Erythroblast (primary cell): Measurements from ENCODE around the gene PPP1R13B.
A peak's percentile ranks its signal among the peaks of the same experiment; 100 is the strongest.

ENCODE experiments used
- DNase-seq, 2 experiments: peaks; one replicate each; lab custom pipeline; 2025; lab: John Stamatoyannopoulos, UW
- GATA1 ChIP-seq: IDR thresholded peaks from 2 replicates; pipeline ENCODE4 v1.6.1; 2011; ENCODE audit warnings: low read depth, mild to moderate bottlenecking, control low read depth, low read length, moderate library complexity
- POLR2A ChIP-seq: IDR thresholded peaks from 2 replicates; pipeline ENCODE4 v1.6.1; 2011; ENCODE audit warnings: mild to moderate bottlenecking, low read length

PPP1R13B gene

DNA sequence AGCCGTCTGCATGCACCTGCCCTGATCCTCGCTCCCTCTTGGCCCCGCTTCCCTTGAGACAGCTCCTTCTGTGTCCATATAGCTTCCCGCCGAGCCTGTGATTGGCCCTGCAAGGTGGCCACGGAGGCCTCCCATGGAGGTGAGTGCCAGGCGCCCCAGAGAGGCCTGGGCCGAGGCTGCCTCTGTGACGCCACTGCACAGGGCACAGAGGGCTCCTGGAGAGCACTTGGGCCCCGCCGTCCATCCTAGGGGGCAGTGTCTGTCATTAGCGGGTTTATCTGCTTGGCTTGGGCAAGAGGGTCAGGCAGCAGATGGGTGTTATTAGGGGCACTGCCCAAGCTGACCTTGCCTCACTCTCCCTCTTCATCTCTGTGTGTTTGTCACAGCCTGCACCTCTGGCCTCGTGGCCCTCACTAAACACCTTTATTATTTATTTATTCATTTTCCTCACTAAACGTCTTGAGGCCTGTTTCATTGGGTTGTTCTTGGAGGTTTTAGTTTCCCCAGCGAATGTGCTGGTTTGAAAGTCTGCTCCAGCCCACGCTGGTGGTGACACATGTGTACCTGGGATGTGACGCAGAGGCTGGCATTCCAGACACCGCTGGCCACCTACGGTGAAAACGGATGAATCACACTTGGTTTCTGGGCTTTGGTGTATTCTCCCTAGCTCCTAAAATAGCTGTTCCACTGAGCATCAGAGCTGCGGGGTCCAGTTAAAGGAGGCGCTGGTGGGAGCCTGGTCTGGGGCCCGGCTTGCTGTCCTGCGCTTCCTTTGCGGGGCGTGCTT is 125.8 kb downstream of the PPP1R13B start:
- no peak for DNase-seq
- TF ChIP-seq POLR2A = no peak
- TF ChIP-seq GATA1 = no peak

GRCh38 chr14:103719751-103720150 is 127.6 kb downstream of the PPP1R13B start:
- no peak for DNase-seq
- TF ChIP-seq GATA1 (no peak), POLR2A (no peak)

- TF ChIP-seq POLR2A (no peak), GATA1 (no peak)
- no peak for DNase-seq
Observed at GRCh38 chr14:103718572-103718971, 128.8 kb downstream of the PPP1R13B start.

DNA sequence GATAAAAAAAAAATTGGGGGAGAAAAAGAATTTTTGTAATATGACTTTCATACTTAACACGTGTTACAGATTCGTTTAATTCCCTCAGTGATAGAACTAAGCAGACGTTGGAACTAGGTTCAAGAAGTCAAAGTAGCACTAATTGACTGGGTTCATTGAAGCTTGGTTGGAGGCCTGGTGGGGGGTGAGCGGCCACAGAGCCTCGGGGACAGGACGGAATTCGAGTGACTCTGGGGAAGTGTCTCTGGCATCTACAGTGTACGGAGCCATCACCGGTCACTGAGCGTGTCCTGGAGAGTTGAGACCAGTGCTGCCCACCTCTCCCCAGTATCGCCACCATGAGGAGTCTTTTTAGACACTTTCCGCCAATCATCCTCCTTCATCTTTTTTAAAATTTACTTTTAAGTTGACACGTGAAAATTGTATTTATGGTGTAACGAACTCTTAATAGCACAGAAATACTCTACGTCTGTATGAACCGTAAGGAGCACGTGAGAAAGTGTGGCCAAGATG is 130.4 kb downstream of the PPP1R13B start:
- TF ChIP-seq POLR2A = no peak
- no peak for DNase-seq

GRCh38 chr14:103716091-103716801 is 131.1 kb downstream of the PPP1R13B start:
- peak; percentile 48 to 64 for DNase-seq
- no peak for TF ChIP-seq POLR2A
- TF ChIP-seq GATA1 = no peak

GRCh38 chr14:103715052-103716000 is 132.0 kb downstream of the PPP1R13B start, which contains the start of the genes XRCC3 and ZFYVE21:
XRCC3 (minus strand) TSS chr14:103715451; CDS start chr14:103711087, 4,364 bp downstream.
ZFYVE21 (plus strand) TSS chr14:103715810; CDS start chr14:103715842, 32 bp downstream.
- peak; percentile 100 for DNase-seq
- TF ChIP-seq GATA1 (no peak), POLR2A (peak; percentile 91)

DNA sequence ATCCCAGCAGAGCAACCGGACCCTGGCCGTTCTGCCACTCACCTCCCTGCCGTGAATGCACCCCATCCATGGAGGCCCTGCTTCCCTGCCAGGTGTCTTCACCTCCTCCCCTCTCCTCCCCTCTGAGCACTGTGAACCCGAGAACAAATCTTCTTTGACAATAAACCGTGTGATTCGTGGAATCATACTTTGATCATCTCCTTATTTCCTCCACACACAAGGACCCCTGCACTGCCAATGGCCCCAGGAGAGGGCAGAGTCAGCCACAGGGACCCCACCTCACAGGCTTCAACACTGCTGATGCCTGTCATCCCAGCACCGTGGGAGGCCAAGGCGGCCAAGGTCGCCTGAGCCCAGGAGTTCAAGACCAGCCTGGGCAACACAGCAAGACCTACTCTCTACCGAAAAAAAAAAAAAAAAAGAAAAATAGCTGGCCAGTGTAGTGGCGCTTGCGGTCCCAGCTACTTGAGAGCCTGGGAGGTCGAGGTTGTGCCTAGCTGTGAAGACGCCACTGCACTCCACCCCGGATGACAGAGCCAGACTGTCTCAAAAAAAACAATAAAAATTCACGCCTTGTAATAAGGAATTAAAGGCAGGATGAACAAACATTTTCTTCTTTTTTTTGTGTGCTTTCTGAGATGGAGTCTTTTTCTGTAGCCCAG is 133.2 kb downstream of the PPP1R13B start:
- peak in 1 of 2 experiments; percentile 19 for DNase-seq
- no peak for TF ChIP-seq POLR2A
- TF ChIP-seq GATA1 = no peak

DNA sequence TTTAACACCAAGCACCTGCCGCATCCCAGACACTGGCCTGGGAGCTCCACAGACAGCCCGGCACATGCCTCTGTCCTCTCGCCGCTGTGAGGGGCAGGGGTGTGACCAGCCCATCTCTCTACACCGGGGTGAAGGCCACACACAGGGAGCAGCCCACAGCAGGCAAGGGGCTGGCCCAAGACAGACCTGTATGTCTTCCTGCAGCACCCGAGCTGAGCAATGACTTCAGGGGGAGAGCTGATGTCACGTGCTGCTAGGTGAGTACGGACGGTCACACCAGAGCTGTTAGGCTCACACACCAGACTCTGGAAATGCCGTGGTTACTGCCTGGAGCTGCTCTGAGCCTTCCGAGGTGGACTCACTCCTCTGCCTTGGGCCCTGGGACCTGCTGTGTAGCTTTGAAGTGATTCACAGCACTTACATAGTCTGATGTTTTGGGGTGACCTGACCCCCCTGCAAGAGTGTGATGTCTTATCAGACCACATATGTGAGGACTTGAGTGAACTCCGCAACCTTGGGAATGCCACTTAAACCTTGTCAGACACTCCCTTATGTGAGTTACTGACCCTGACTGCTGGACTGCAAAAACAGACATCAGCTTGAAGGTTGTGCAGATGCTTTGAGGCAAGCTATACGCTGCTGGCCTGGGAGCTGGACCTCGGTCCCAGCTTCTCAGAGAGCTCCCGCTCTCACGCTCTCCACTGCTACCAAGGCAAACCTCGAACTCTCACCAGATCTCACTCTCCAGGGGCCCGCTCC is 133.9 kb downstream of the PPP1R13B start:
- peak; percentile 43 to 52 for DNase-seq
- TF ChIP-seq GATA1 (no peak), POLR2A (no peak)

GRCh38 chr14:103712633-103713247 is 134.6 kb downstream of the PPP1R13B start:
- no peak for DNase-seq
- TF ChIP-seq GATA1 (no peak), POLR2A (no peak)

DNA sequence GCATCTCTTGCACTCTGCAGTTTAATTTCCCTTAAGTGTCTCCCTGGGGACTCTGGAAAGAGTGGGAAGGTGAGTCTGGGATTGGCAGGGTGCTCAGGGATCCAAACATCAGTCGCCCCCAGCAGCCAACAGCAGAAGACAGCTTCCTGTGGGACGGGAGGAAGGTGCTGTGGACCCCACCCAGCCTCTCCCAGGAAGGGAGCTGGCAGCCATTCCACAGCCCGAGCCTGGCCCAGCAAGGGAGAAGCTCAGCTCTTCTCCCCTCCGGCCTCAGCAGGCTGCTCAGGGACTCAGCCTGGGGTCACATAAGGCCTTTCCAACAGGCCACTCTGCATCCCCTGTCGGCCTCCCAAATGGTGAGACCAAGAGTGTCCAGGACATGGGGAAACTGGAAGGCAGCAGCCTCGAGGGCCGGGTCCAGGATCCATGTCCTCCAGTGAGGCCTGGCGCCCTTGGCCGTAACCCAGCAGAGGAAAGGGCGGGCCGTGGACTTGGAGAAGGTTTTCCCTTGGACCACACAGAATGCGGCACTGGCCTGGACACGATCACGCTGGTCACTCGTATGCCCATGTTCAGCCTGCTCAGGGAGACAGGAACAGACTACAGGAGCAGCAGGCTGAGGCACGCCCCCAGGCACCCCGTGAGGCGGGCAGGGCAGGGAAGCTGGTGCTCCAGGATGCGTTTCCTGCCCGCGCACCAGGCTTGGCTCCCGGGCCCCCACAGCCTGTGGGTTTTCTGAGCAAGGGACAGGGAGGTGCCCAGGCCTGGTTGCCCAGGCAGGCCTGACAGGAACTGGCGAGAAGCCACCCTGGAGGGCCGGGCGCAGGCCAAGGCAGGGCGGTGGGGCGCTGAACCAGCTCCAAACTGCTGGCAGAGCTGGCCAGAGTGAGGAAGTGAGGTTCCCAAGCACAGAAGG is 135.6 kb downstream of the PPP1R13B start:
- TF ChIP-seq POLR2A (no peak), GATA1 (no peak)
- no peak for DNase-seq

DNA sequence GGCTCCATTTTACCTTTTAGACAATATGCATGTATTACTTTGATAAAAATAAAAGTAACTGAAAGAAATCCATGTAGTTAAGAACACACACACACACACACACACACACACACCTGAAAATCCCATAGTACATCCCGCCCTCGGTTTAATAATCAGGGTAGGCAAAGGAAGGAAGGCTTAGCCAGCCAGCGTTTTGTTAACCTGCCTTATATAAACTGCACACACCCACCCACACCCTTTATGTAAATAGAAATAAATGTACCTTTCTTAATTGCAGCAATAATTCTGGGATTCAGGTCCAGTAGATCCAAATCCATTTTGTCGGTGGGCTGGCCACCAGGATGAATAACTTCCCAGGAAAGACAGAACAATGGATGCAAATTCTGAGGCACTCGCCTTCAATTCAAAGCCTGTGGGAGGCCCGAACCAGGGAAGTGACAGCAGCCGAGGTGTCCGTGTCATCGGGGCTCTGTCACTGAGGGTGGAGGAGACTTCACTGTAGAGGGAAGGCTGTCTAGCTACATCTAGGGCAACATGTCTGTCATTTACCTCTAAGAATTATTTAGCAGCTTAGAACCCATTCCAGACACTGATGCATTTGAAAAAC is 136.5 kb downstream of the PPP1R13B start:
- TF ChIP-seq POLR2A (no peak), GATA1 (no peak)
- no peak for DNase-seq
